HG03025 (cell line): Measurements from ENCODE around the gene XIRP1.

Experiments used
- ATAC-seq: cut with Tn5 transposase; IDR thresholded peaks from one replicate; pipeline ENCODE4 v1.9.1; 2021; ENCODE audit warnings: mild to moderate bottlenecking, moderate library complexity; ENCODE audit not compliant: unreplicated experiment, low FRiP score

XIRP1 gene

DNA sequence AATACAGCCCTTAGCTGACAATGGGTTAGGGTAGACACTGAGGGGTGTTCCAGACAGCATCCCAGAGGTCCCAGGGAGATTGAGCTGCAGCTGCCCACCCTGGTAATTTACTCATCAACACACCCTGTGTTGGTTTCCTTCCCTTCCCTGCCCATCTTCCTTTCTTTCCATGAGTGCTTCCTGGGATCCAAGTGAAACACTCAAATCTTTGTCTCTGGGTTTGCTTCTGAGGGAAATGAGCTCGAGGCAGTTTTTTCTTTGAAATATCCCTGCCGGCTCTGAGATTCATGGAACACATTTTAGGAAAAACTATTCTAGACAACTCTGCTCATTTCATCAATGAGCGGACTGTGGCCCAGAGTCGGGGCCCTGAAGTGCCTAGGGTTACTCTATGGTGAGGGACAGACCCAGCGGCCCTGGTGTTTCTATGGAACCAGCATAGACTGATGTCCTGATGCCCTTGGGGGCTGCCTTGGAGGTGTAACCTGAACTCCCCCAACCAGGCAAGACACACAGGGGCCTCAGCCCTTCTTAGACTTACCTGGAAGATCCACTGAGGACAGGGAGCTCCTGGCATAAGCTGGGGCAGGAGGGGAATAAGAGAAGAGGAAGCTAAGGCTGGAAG lies 24.1 kb downstream of the XIRP1 start:
- ATAC-seq, result no peak

DNA sequence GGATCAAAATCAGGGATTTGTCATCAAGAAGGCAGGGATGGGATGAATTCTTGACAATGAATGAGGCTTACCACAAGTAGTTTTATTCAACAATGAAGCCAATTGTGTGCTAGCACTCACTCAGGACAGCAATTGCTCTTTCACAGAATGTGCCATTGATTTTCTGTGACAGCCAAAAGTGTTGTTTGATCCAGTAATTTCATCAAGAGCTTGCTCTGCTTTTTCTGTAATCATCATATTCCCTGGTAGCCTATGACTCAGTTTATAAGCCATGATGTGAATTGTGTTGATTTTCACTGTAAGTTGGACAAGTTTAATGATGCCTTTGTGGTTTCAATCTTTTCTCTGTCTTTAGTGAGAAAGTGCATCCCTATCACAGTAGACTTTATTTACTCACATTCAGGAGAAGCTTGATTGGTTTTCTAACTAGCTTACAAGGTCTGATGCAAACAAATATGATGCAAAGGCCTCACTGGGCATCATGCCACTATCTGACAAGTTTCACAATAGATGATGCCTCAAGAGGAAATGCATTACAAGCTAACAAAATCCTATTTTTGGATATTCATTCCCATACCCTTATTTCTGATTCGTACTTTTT lies 25.4 kb downstream of the XIRP1 start:
- no peak for ATAC-seq

GRCh38 chr3:39166134-39166710 lies 26.2 kb downstream of the XIRP1 start:
- ATAC-seq, result no peak

- ATAC-seq, result no peak
These were observed 26.9 kb downstream of the XIRP1 start for GRCh38 chr3:39165518-39165917.

- no peak for ATAC-seq
These were observed 28.0 kb downstream of the XIRP1 start for GRCh38 chr3:39164414-39164813.

DNA sequence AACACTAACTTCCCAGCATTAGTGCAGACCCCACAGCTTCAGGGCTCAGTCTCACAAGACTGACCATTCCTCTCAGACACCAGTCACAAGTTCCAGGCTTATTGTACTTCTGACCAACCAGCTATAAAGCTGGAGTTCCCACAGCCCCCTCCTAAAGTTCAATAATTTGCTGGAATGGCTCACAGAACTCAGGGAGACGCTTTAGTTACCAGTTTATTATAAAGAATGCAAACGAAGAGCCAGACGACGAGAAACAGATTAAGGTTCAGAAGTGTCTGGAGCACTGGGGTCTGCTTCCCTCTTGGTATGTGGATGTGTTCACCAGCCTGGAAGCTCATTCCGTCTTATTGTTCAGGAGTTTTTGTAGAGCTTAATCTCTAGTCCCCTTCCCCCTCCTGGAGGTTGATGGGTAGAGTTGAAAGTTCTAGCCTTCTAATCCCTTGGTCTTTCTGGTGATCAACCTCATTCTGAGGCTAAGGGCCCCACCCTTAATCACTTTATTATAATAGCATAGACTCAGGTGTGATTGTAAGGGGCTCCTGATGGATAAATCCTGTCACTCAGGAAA lies 34.2 kb downstream of the XIRP1 start:
- no peak for ATAC-seq

DNA sequence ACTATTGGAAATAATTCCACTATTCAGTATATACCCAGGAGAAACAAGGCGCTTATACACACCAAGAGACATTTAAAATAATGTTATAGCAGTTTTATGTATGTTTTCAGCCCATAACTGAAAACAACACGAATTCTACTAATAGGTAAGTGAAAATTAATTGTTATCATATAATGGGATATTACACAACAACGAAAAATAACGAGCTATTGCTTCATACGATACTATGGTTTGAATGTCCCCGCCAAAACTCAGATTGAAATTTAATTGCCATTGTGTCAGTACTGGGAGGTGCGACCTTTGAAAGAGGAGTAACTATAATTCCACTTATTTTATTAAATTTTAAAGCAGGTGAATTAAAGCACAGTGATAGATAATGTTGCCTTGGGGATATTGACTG lies 35.0 kb downstream of the XIRP1 start:
- ATAC-seq, result no peak

DNA sequence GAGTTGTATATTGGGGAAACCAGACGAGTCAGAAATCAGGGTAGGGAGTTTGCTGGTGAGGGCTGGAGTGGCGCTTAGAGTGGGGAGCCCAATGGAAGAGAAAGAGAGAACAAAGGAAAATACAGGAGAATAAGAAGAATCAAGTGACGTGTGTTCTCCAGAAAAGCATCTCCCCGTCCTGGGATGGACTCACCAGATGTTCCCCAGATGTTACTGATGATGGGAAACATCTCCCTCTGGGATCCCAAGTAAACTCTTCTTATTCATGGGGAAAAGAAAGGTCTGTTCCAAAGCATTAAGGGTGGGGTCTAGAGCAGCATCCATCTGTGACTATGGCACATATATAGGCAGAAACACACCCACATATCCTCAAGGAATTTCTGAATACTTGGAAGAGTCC lies 36.0 kb downstream of the XIRP1 start:
- ATAC-seq, result no peak

GRCh38 chr3:39154280-39155021 lies 37.9 kb downstream of the XIRP1 start:
- ATAC-seq, result no peak

- no peak for ATAC-seq
These were observed 38.5 kb downstream of the XIRP1 start for GRCh38 chr3:39153977-39154279.

- no peak for ATAC-seq
These were observed 41.4 kb downstream of the XIRP1 start for GRCh38 chr3:39150803-39151631.

DNA sequence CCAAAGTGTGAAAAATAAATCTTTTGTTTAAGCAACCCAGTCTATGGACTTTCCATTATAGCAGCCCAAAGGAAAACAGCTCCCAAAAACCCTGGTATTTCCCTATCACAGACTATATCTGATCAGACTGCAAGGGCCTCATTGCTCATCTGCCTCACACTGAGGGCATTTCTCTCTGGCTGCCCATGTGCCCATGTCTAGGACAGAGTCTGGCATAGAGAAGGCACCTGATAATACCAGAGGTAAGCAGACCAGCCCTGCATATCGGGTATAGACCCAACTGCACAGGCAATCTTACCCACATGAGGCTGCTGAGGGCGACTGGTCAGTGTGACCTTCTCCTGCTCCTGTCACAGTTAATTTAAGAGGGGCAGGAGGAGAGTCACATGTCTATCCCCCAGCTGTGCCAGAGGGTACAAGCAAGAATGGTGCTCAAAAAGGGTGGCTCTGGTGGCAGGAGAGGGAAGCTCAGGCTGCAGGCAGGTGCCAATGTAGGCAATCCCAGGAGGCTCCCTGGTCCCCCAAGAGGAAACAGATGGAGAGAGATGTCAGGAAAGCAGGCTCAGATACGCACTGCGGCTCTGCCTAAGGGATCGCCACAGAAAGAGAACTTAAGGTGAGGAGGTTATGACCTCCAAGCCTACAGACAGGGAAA lies 42.1 kb downstream of the XIRP1 start:
- ATAC-seq, result no peak

- ATAC-seq, result no peak
These were observed 42.8 kb downstream of the XIRP1 start for GRCh38 chr3:39149498-39150147.

DNA sequence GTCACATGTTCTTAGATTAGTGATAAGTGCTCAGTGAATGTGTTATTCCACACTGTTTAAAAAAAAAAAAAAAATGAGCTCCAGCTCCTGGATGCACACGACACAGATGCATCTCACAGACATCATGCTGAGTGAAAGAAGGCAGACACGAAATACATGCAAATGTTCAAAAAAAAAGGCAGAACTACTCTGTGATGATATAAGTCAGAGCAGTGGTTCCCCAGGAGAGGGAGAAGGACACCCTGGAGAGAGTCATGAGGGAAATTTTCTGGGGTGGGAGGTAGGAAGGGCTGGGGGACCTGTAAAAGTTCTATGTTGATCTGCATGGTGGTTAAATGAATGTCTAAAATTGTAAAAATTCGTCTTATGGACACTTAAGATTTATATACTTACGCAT lies 43.3 kb downstream of the XIRP1 start:
- no peak for ATAC-seq

DNA sequence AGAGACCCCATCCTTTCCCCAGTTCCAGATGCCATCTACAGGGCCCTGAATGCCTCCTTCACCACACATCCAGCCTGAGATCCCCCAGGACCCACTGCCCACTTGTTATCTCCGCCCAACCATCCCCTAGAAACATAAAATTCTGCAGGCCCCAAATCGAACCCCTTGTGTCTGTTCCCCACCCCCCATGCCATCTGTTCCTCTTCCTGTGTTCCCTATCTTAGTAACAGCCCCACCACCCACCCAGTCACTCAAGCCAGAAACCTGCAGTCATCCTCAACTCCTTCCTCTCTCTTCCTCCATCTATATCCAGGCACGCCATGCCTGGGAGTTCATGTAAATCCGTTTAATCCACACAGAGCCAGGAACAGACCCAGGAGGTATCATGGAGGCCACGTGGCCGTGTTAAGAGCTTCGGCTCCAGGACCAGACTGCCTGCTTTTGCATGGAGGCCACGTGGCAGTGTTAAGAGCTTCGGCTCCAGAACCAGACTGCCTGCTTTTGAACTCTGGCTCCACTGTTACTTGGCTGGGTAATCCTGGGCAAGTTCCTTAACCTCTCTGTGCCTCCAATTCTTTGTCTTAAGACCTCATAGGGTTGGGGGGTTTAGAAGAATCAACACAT lies 43.8 kb downstream of the XIRP1 start:
- ATAC-seq, result no peak

DNA sequence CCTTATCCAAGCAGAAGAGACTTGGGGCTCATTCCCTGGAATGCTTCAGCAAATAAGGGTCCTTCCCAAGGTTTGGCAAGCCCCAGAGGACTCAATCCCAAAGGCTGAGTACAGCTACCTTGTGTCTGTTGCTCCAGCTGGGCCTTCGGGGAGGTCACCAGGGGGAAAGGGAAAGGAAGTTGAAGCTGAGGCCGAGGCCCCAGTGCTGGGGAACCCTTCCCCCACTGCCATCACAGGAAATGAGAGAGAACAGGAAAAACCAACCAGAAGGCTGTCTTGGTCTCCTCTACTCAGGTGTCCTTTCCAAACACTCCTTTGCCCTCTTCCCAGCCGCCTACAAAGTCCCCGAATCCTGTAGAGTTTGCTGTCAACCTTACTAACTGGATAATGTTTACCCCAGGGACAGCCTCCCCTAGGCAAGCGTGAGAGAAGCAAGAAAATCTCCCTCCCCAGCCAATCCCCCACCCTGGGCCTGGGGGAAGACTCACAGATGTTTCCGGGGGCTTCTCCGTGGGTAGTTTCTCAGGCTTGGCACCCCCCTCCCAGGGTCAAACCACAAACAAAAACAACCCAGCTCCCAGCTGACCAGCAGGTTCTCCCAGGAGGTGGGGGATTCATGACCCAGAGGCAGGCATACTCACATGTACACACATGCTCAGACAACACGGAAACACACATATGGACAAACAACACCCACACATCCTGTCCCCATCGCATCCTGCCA lies 44.5 kb downstream of the XIRP1 start:
- no peak for ATAC-seq

GRCh38 chr3:39146611-39147591 lies 45.5 kb downstream of the XIRP1 start:
- no peak for ATAC-seq
